GM23338 (cell line): ENCODE data around the gene IL1B.

ENCODE experiments used
- CREB1 ChIP-seq: fragments of 250-450 bp; sonication (Bioruptor Pico); IDR thresholded peaks from 2 replicates; pipeline ENCODE4 v1.5.0; 2020; ENCODE audit warnings: low read depth, mild to moderate bottlenecking, moderate library complexity
- CTCF ChIP-seq, 2 experiments: fragments of 200-600 bp in 1 of 2; sonication (generic) in 1 of 2; conservative IDR thresholded peaks; 2 replicates each; pipeline versions ENCODE4 v1.5.1 to v1.6.1; 2016 to 2017; ENCODE audit warnings: antibody characterized with exemption in 2 of 2, low read depth in 2 of 2, mild to moderate bottlenecking in 2 of 2, moderate library complexity in 1 of 2
- ETS1 ChIP-seq: IDR thresholded peaks from 2 replicates; pipeline ENCODE4 v1.6.1; 2016; ENCODE audit warnings: antibody characterized with exemption
- EZH2 ChIP-seq: fragments of 200-600 bp; sonication (generic); IDR thresholded peaks from one replicate; pipeline ENCODE4 v1.8.0; 2017; ENCODE audit warnings: antibody characterized with exemption, mild to moderate bottlenecking, low read depth; ENCODE audit not compliant: unreplicated experiment
- EZH2phosphoT487 ChIP-seq: fragments of 200-600 bp; sonication (generic); IDR thresholded peaks from one replicate; pipeline ENCODE4 v1.8.1; 2018; ENCODE audit warnings: antibody characterized with exemption; ENCODE audit not compliant: unreplicated experiment
- JUNB ChIP-seq: IDR thresholded peaks from one replicate; pipeline ENCODE4 v1.6.1; 2016; ENCODE audit warnings: antibody characterized with exemption; ENCODE audit not compliant: unreplicated experiment
- NANOG ChIP-seq: IDR thresholded peaks from 2 replicates; pipeline ENCODE4 v1.6.1; 2016; ENCODE audit warnings: antibody characterized with exemption, borderline replicate concordance
- POLR2AphosphoS5 ChIP-seq: IDR thresholded peaks from 2 replicates; pipeline ENCODE4 v1.6.1; 2016; ENCODE audit warnings: antibody characterized with exemption, low read depth
- REST ChIP-seq: IDR thresholded peaks from one replicate; pipeline ENCODE4 v1.6.1; 2018; ENCODE audit warnings: antibody characterized with exemption; ENCODE audit not compliant: unreplicated experiment
- STAT1 ChIP-seq: IDR thresholded peaks from one replicate; pipeline ENCODE4 v1.6.1; 2016; ENCODE audit warnings: antibody characterized with exemption; ENCODE audit not compliant: unreplicated experiment
- ZNF114 ChIP-seq: fragments of 250-450 bp; sonication (Bioruptor Pico); IDR thresholded peaks from 2 replicates; pipeline ENCODE4 v1.5.0; 2020; ENCODE audit warnings: mild to moderate bottlenecking, moderate library complexity
- ZNF331 ChIP-seq: fragments of 250-450 bp; sonication (Bioruptor Pico); IDR thresholded peaks from 2 replicates; pipeline ENCODE4 v1.5.0; 2020; ENCODE audit warnings: low read depth, mild to moderate bottlenecking, moderate library complexity

GRCh38 chr2:112803691-112804521, 32.7 kb downstream of the IL1B start:
- no peak for TF ChIP-seq CTCF (conservative IDR thresholded peaks at IDR 0.05; ENCODE audit: low read depth in 2 of 2)
- TF ChIP-seq EZH2 = no peak
- TF ChIP-seq REST = no peak
- TF ChIP-seq POLR2AphosphoS5 = no peak
- no peak for TF ChIP-seq ZNF331 (CRISPR knock-in tag)
- no peak for TF ChIP-seq CREB1
- no peak for TF ChIP-seq NANOG
- TF ChIP-seq STAT1 = no peak
- TF ChIP-seq EZH2phosphoT487 = no peak
- TF ChIP-seq JUNB = no peak
- no peak for TF ChIP-seq ETS1
- no peak for TF ChIP-seq ZNF114 (CRISPR knock-in tag)
